SU-DHL-6 (cell line): ENCODE results near the gene EFCAB11.

Experiments
- H2AFZ ChIP-seq: fragments of 200-600 bp; sonication (generic); 2 replicates; pipeline ENCODE4 v1.6.1; 2014; ENCODE audit warnings: low read depth, mild to moderate bottlenecking, moderate library complexity, mixed read lengths, antibody characterized with exemption, low read length; ENCODE audit not compliant: severe bottlenecking
- H3F3A ChIP-seq: fragments of 200-600 bp; shearing (Covaris generic); 2 replicates; pipeline ENCODE4 v1.6.0; 2016; ENCODE audit warnings: antibody characterized with exemption, mild to moderate bottlenecking; ENCODE audit not compliant: insufficient read depth
- H3K27ac ChIP-seq: fragments of 200-600 bp; sonication (generic); 2 replicates; pipeline ENCODE4 v1.5.1; 2016; ENCODE audit warnings: low read depth, mild to moderate bottlenecking, low read length, moderate library complexity, mixed read lengths
- H3K27me3 ChIP-seq: fragments of 200-600 bp; sonication (generic), shearing (Covaris generic); 2 replicates; pipeline ENCODE4 v1.6.0; 2014; ENCODE audit warnings: mild to moderate bottlenecking, low read length
- H3K36me3 ChIP-seq: fragments of 200-600 bp; sonication (generic); 2 replicates; pipeline ENCODE4 v1.6.1; 2014; ENCODE audit warnings: mild to moderate bottlenecking, low read length, mixed read lengths
- H3K4me2 ChIP-seq: fragments of 300-600, 200-600 bp; shearing (Covaris generic), sonication (generic); 2 replicates; pipeline ENCODE4 v1.6.0; 2014; ENCODE audit warnings: low read length, low read depth, mild to moderate bottlenecking; ENCODE audit not compliant: poor library complexity, severe bottlenecking
- H3K4me3 ChIP-seq: fragments of 200-600 bp; sonication (generic); 2 replicates; pipeline ENCODE4 v1.5.1; 2014; ENCODE audit warnings: antibody characterized with exemption, low read length, mild to moderate bottlenecking, mixed read lengths; ENCODE audit not compliant: insufficient read depth, poor library complexity, severe bottlenecking
- H3K79me2 ChIP-seq: fragments of 200-600 bp; sonication (generic); 2 replicates; pipeline ENCODE4 v1.6.1; 2014; ENCODE audit warnings: mild to moderate bottlenecking, low read length, moderate library complexity; ENCODE audit not compliant: insufficient read depth
- H3K9ac ChIP-seq: fragments of 200-600 bp; sonication (generic); 2 replicates; pipeline ENCODE4 v1.7.0; 2014; ENCODE audit warnings: mild to moderate bottlenecking, low read length
- H3K9me2 ChIP-seq: fragments of 200-600 bp; sonication (generic); replicated peaks from 2 replicates; pipeline ENCODE4 v1.6.1; 2014; ENCODE audit warnings: low read length; ENCODE audit not compliant: insufficient read depth
- H3K9me3 ChIP-seq: fragments of 200-600 bp; sonication (generic); 2 replicates; pipeline ENCODE4 v1.6.1; 2014; ENCODE audit warnings: low read length, mixed read lengths; ENCODE audit not compliant: insufficient read depth
- H4K20me1 ChIP-seq: fragments of 200-600 bp; sonication (generic); 2 replicates; pipeline ENCODE4 v1.6.1; 2014; ENCODE audit warnings: low read depth, mild to moderate bottlenecking, antibody characterized with exemption, low read length, moderate library complexity, mixed read lengths
- EZH2phosphoT487 ChIP-seq: fragments of 200-600 bp; sonication (generic), shearing (Covaris generic); conservative IDR thresholded peaks from 2 replicates; pipeline ENCODE4 v1.6.1; 2018; ENCODE audit warnings: mild to moderate bottlenecking, antibody characterized with exemption, low read length, moderate library complexity, mixed read lengths
- TF ChIP-seq, protein P1 (sequence below): fragments of 200-600 bp; sonication (generic); IDR thresholded peaks from one replicate; pipeline ENCODE4 v1.5.1; 2017; ENCODE audit warnings: antibody characterized with exemption, mild to moderate bottlenecking, low read length, moderate library complexity; ENCODE audit not compliant: insufficient read depth, poor library complexity, severe bottlenecking

Gene EFCAB11

DNA sequence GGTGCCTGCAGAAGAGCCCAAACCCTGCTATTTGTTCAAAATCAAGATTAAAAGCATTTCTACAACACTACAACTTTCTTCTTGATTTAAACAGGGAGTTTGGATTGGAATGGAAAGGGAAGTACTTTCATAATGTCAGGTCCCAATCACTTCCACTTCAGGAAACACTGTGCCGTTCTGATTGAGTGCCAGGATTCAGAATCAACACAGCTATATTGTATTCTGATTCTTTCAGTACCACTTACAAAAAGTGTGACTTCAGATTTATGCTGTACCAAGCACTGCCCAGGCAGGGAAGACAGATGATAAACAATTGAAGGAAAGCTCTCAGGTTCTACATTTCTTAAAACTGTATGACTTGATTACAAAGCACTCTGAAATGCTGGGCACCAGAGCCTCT, 4.4 kb upstream of the EFCAB11 start:
- Histone ChIP-seq H3K9me3 (peaks cover 15% of the 10 kb centered on the region; the same call in 1 of the 2 replicates), H3F3A (0 out of 2 replicates have a peak, but pooled peaks cover 2% of the 10 kb centered on the region), H3K4me3 (no peak overlapping the region), H3K4me2 (no peak overlapping the region), H3K9me2 (no peaks in the 10 kb centered on the region), H3K36me3 (peaks cover 29% of the 10 kb centered on the region), H3K9ac (no peak overlapping the region), H3K79me2 (peaks cover 56% of the 10 kb centered on the region), H4K20me1 (no peaks in the 10 kb centered on the region), H3K27me3 (no peaks in the 10 kb centered on the region), H2AFZ (no peak overlapping the region), H3K27ac (no peak overlapping the region)
- no peak for TF ChIP-seq EZH2phosphoT487
- TF ChIP-seq, protein P1, sequence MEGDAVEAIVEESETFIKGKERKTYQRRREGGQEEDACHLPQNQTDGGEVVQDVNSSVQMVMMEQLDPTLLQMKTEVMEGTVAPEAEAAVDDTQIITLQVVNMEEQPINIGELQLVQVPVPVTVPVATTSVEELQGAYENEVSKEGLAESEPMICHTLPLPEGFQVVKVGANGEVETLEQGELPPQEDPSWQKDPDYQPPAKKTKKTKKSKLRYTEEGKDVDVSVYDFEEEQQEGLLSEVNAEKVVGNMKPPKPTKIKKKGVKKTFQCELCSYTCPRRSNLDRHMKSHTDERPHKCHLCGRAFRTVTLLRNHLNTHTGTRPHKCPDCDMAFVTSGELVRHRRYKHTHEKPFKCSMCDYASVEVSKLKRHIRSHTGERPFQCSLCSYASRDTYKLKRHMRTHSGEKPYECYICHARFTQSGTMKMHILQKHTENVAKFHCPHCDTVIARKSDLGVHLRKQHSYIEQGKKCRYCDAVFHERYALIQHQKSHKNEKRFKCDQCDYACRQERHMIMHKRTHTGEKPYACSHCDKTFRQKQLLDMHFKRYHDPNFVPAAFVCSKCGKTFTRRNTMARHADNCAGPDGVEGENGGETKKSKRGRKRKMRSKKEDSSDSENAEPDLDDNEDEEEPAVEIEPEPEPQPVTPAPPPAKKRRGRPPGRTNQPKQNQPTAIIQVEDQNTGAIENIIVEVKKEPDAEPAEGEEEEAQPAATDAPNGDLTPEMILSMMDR: no peak

DNA sequence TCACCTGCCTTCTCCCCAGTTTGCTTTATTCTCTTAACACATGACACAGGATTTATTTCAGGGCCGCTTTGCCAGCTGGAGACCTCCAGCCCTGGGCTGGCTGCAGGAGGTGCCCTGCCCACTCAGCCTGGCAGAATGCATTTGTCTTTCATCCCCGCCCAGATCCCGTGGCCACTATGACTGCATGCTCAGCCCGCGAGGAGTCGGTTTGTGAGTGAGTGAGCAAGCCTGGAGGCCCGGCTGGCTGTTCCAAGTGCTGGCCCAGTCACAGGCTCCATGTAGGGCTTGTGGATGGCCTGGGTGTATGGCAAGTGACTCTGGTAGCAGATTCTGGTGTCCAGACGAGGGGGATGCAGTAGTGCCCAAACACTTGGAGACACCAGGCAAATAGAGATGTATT, 3.3 kb upstream of the EFCAB11 start:
- TF ChIP-seq EZH2phosphoT487: no peak
- TF ChIP-seq, protein P1: no peak
- H2AFZ ChIP-seq: no peak overlapping the region
- peaks cover 50% of the 10 kb centered on the region for H3K79me2 ChIP-seq
- peaks cover 15% of the 10 kb centered on the region; the same call in 1 of the 2 replicates for H3K9me3 ChIP-seq
- H3K27me3 ChIP-seq: no peaks in the 10 kb centered on the region
- H3K4me2 ChIP-seq: no peak overlapping the region
- peaks cover 27% of the 10 kb centered on the region for H3K36me3 ChIP-seq
- H3K4me3 ChIP-seq: no peak overlapping the region
- H3F3A ChIP-seq: 0 out of 2 replicates have a peak, but pooled peaks cover 4% of the 10 kb centered on the region
- no peak overlapping the region for H3K27ac ChIP-seq
- H3K9ac ChIP-seq: no peak overlapping the region
- no peaks in the 10 kb centered on the region for H4K20me1 ChIP-seq
- H3K9me2 ChIP-seq: no peaks in the 10 kb centered on the region

DNA sequence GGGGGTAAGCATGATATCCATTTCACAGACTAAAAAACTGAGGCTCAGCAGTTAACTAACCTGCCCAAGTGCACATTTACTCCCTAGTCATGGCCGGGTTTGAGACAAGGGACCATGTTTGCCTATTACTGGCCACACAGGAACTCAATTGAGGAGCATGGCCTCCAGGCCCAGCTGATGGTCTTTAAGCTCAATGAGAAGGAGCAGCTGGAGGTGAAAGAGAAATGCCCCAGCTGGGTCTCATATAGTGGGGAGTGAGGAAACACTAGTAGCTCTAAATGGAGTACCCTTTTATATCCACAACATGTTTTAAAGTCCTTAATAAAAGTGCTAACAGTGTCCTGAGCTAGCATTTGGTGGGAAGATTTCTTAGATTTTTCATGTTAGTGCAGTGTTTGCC, 2.8 kb upstream of the EFCAB11 start:
- H3K79me2 ChIP-seq: peaks cover 46% of the 10 kb centered on the region
- no peak overlapping the region for H3K27ac ChIP-seq

More for the DNA sequence above, 2.8 kb upstream of the EFCAB11 start:
- H4K20me1 ChIP-seq: no peaks in the 10 kb centered on the region
- peaks cover 15% of the 10 kb centered on the region; the same call in 1 of the 2 replicates for H3K9me3 ChIP-seq
- no peaks in the 10 kb centered on the region for H3K9me2 ChIP-seq
- H2AFZ ChIP-seq: no peak overlapping the region
- no peak overlapping the region for H3K9ac ChIP-seq
- peaks cover 25% of the 10 kb centered on the region for H3K36me3 ChIP-seq
- no peaks in the 10 kb centered on the region for H3K27me3 ChIP-seq
- peak overlapping the region; percentile 75 for H3K4me3 ChIP-seq
- H3F3A ChIP-seq: 0 out of 2 replicates have a peak, but pooled peaks cover 4% of the 10 kb centered on the region
- TF ChIP-seq, protein P1: no peak
- no peak for TF ChIP-seq EZH2phosphoT487
- peak overlapping the region; percentile 89 for H3K4me2 ChIP-seq
